ENCODE measurements around the gene OSTM1. TPM values are rescaled to one million over a fixed set of nuclear protein-coding genes. Genes with fewer than 3 reads are reported as not detected.

Gene OSTM1
- total and polyA plus RNA-seq, 8 donors, result 6.2 to 19.2 (median 12.4) TPM

DNA sequence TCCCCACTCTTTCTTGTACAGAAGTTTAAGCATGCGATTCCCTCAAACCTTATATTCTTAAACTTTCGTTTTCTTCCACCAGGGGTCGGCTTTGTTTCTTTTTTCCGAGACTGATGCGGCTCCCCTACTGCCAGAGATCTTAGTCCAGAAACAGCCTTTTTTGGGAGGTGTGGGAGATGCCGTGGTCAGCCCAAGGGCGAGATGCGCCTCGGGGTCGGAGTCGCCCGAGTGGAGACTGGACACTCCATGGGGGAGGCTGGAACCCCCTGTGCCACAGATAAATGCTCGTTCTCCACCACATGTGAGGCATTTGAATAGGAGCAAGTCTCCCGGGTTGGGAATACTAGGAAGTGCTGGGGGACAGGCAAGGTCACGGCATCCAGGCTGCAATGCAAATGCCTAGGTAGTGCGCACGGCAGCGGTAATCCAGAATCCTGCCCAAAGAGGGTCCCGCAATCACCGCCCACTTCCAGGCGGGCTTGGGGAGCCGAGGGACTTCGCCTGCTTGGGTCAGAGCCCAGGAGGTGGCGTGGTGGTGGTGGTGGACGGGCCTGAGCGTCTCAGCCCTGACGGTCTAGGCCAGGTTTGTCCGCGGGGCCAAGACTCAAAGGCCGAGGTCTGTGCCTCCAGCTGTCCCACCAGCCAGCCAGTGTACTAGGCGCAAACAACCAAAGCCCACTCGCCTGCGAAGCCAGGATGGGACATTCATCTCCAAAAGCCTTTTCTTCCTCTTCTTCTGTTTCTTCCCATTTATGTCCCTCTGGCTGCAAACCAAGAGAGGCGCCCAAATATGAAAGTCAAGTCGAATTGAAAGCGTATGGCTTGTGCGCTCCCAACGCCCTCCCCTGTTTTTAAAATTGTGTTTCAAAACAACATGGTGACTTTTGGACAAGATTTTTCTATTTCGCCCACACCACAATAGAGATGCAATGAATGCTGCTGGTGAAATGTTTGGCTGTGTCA lies 39.3 kb upstream of the OSTM1 start:
- Histone ChIP-seq H3K36me3 (no peaks in the 10 kb centered on the region), H3K4me3 (peak overlapping the region in 1 of 4 donors; percentile 45), H3K9me3 (no peaks in the 10 kb centered on the region), H3K27ac (no peak overlapping the region), H3K27me3 (peaks cover 0 to 9% (median 4%) of the 10 kb centered on the region in 4 donors), H3K4me1 (peaks cover 0 to 22% (median 0%) of the 10 kb centered on the region in 3 donors)
- DNase-seq, result peak in 5 of 6 donors; percentile 30 to 69 (median 47)
- 28 to 31% methylated on average over 39 of the region's 39 CpGs for WGBS, 2 donors
- ATAC-seq, result peak; percentile 36 to 61 (median 52)
- no peak for FAIRE-seq
- intact Hi-C loops (cut with DNase I), result loop anchor here in 1 of 3 donors (5.0 to 10.0 kb wide), 2 partner anchors 381 to 413 kb away; no protein-coding TSS in a partner anchor
- TF ChIP-seq, protein P1, sequence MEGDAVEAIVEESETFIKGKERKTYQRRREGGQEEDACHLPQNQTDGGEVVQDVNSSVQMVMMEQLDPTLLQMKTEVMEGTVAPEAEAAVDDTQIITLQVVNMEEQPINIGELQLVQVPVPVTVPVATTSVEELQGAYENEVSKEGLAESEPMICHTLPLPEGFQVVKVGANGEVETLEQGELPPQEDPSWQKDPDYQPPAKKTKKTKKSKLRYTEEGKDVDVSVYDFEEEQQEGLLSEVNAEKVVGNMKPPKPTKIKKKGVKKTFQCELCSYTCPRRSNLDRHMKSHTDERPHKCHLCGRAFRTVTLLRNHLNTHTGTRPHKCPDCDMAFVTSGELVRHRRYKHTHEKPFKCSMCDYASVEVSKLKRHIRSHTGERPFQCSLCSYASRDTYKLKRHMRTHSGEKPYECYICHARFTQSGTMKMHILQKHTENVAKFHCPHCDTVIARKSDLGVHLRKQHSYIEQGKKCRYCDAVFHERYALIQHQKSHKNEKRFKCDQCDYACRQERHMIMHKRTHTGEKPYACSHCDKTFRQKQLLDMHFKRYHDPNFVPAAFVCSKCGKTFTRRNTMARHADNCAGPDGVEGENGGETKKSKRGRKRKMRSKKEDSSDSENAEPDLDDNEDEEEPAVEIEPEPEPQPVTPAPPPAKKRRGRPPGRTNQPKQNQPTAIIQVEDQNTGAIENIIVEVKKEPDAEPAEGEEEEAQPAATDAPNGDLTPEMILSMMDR (IDR thresholded peaks at IDR 0.05), result peak in 3 of 4 donors; percentile 26 to 40 (median 40)

DNA sequence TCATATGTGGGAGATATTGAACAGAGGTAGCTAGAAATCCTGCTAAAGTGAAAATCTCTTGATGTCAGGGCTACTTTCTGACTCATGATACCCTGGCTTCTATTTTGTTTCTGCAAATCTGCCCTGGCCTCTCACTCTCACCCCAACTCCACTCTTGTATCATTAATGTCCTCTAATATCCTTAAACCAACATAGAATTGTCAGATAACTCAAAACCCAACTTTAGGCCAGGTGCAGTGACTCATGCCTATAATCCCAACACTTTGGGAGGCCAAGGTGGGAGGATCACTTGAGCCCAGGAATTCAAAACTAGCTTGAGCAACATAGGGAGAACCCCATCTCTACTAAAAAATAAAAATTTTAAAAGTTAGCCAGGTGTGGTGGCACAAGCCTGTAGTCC lies 33.8 kb upstream of the OSTM1 start:
- no peak overlapping the region for H3K4me3 ChIP-seq
- TF ChIP-seq, protein P1 (IDR thresholded peaks at IDR 0.05), result no peak
- H3K27me3 ChIP-seq, result no peaks in the 10 kb centered on the region
- H3K36me3 ChIP-seq, result no peaks in the 10 kb centered on the region
- intact Hi-C loops (cut with DNase I), result no loop called here
- no peak for ATAC-seq
- peaks cover 0 to 1% (median 0%) of the 10 kb centered on the region in 3 donors for H3K4me1 ChIP-seq
- H3K27ac ChIP-seq, result no peak overlapping the region
- no peaks in the 10 kb centered on the region for H3K9me3 ChIP-seq
- DNase-seq, result no peak
- FAIRE-seq, result no peak

DNA sequence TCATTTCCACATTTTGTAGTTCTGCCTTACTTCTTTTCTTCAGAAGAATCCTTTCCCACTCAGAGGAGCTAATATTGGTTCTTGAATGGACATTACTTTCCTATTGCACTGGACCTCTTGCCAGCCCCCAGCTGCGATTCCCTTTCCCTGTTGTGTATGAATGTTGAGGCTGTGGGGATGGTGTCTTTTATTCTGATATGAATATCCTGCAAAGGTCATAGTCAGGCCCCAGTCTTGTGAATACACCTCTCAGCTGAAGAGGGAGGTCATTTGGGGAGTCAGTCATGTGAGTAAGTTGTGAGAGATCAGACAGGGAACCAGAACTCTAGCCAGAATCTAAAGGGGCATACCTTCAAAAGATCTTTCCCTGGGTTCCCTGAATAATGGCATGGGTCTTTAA lies 32.6 kb upstream of the OSTM1 start:
- DNase-seq (no peak), FAIRE-seq (no peak), ATAC-seq (no peak)
- TF ChIP-seq, protein P1 (IDR thresholded peaks at IDR 0.05), result no peak
- no peaks in the 10 kb centered on the region for H3K4me1 ChIP-seq
- H3K27me3 ChIP-seq, result no peaks in the 10 kb centered on the region
- WGBS, 2 donors, result 90 to 93% methylated on average over 1 of the region's 1 CpG
- intact Hi-C loops (cut with DNase I), result no loop called here
- H3K27ac ChIP-seq, result no peak overlapping the region
- no peak overlapping the region for H3K4me3 ChIP-seq
- no peaks in the 10 kb centered on the region for H3K36me3 ChIP-seq
- no peaks in the 10 kb centered on the region for H3K9me3 ChIP-seq

DNA sequence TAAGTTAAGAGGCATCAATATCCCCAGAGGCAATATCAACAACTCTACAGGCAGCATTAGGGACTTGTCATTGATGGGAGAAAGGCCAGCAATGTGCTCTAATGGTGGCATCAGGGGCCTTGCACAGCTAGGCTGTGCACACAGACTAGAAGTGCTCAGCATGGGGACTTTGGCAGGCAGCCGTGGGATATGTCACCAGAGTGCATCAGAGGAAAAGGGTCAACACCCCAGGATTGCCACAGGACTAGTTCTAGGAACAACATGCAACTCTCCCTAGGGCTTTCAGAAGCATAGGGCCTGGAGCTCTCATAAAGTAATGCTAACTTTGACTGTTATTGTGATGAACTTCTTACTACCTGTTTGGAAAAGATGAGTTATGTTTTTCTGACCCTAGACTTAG lies 32.2 kb upstream of the OSTM1 start:
- WGBS, 2 donors, result 47 to 67% methylated on average over 1 of the region's 1 CpG
- ATAC-seq, result peak in 1 of 4 donors; percentile 23
- Histone ChIP-seq H3K4me3 (no peak overlapping the region), H3K36me3 (no peaks in the 10 kb centered on the region), H3K9me3 (no peaks in the 10 kb centered on the region), H3K4me1 (no peaks in the 10 kb centered on the region), H3K27ac (no peak overlapping the region), H3K27me3 (no peaks in the 10 kb centered on the region)
- no peak for FAIRE-seq
- DNase-seq, result no peak
- intact Hi-C loops (cut with DNase I), result no loop called here
- TF ChIP-seq, protein P1 (IDR thresholded peaks at IDR 0.05), result no peak

DNA sequence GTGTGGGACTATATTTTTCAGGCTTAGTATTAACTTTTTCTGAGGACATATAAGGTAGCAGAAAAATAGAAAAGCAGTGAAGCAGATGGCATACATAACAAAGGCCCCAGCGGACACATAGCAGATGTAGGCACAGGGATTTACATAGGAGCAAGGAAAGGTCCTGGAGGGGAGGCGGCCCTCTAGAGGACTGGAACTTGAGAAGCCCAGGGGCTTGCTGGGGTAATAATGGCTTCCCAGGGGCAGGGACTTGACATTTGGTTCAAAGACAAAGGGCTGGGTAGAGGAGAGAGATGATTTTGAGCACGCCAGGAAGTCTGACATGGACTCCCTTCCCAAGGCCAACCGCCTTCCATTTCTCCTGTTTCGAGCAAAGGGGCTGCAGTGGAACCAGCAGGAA lies 31.7 kb upstream of the OSTM1 start:
- intact Hi-C loops (cut with DNase I), result no loop called here
- 91 to 94% methylated on average over 5 of the region's 5 CpGs for WGBS, 2 donors
- ATAC-seq (no peak), DNase-seq (no peak), FAIRE-seq (no peak)
- Histone ChIP-seq H3K27me3 (no peaks in the 10 kb centered on the region), H3K4me1 (no peaks in the 10 kb centered on the region), H3K36me3 (no peaks in the 10 kb centered on the region), H3K4me3 (no peak overlapping the region), H3K27ac (no peak overlapping the region), H3K9me3 (no peaks in the 10 kb centered on the region)
- TF ChIP-seq, protein P1 (IDR thresholded peaks at IDR 0.05), result no peak
